SJSA1 (cell line): ENCODE measurements around the gene ANKRD33. TPM values are rescaled to one million over a fixed set of nuclear protein-coding genes. Genes with fewer than 3 reads are reported as not detected.

Experiments
- DNase-seq, 2 experiments: peaks; one replicate each; pipeline ENCODE4 v3.0.0-alpha.2; 2015 to 2020; ENCODE audit warnings: low spot score in 2 of 2, low read depth in 1 of 2
- H3K27ac ChIP-seq: fragments of 250-450 bp; sonication (Bioruptor Pico); 2 replicates; pipeline ENCODE4 v1.5.1; 2020; ENCODE audit warnings: mild to moderate bottlenecking, moderate library complexity
- H3K27me3 ChIP-seq: fragments of 250-450 bp; sonication (Bioruptor Pico); replicated peaks from 2 replicates; pipeline ENCODE4 v1.5.1; 2020; ENCODE audit warnings: mild to moderate bottlenecking, moderate library complexity
- H3K36me3 ChIP-seq: fragments of 250-450 bp; sonication (Bioruptor Pico); 2 replicates; pipeline ENCODE4 v1.5.1; 2020; ENCODE audit warnings: mild to moderate bottlenecking
- H3K4me1 ChIP-seq: fragments of 250-450 bp; sonication (Bioruptor Pico); replicated peaks from 2 replicates; pipeline ENCODE4 v1.6.1; 2021; ENCODE audit warnings: mild to moderate bottlenecking
- H3K4me3 ChIP-seq: fragments of 250-450 bp; sonication (Bioruptor Pico); 2 replicates; pipeline ENCODE4 v1.5.1; 2020; ENCODE audit warnings: mild to moderate bottlenecking
- H3K9me3 ChIP-seq: fragments of 250-450 bp; sonication (Bioruptor Pico); replicated peaks from 2 replicates; pipeline ENCODE4 v1.5.1; 2020; ENCODE audit warnings: mild to moderate bottlenecking
- total RNA-seq: library from RNA; depleted of rRNA; stranded (reverse); fragments of >200 nt; shearing (Covaris generic); gene quantifications from 2 replicates; pipeline ENCODE4 v1.2.3, GENCODE V29; 2014

The ANKRD33 gene
- total RNA-seq, 1 experiment from 2014 or later = not detected

DNA sequence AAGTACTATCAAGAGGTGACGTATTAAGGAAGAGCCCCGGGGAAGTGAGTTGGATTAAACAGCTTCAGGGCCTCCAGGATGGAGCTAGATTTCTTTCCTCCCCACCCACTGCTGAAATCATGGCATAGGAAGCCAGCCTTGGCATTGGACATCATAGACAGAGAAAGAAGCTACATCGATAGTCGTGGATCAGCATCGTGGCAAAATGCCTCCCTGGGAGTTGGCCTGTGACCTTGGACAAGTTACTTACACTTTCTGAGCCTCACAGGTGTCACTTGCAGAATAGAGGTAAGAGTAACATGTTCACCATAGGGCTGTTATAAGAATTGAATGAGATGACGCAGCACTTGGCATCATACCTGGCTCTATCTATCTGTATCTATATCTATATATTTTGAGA, 5.9 kb downstream of the ANKRD33 start:
- Histone ChIP-seq H3K4me3 (no peak overlapping the region), H3K27ac (no peak overlapping the region), H3K9me3 (no peaks in the 10 kb centered on the region), H3K36me3 (no peaks in the 10 kb centered on the region), H3K27me3 (no peaks in the 10 kb centered on the region), H3K4me1 (peaks cover 29% of the 10 kb centered on the region)
- no peak for DNase-seq

DNA sequence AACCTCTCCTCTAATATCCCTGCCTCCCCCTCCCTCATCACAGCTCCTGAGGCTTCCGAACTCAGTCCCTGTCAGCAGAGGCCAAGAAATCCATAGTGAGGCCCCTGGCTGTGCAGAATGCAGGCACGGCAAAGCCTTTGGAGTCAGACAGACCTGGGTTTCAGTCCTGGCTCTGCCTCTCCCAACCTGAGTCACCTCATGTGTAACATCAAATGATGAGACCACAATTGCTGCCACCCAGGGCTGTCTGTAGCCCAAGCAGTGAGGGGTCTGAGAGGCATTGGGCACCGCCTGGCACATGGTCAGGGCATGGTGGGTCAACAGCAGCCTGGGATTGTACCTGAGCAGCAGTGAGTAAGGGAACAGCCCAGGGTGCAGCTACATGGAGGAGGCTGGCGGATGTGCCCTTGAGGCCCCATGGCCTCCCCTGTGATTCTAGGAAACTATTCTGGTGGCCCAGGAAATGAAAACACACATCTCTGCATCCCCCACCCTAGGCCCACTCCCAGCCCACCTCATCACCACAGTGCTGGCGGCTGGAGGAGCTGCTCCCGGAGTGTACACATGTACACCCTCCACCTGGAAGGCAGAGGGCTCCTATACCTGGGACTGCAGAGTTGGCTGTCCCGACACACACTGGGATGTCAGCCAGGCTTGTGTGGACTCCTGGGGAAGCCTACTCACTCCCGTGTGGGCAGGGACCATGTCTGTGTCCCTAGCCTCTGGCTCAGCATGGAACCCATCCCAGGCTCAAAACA, 7.7 kb downstream of the ANKRD33 start:
- Histone ChIP-seq H3K36me3 (no peaks in the 10 kb centered on the region), H3K4me1 (peaks cover 34% of the 10 kb centered on the region), H3K27me3 (no peaks in the 10 kb centered on the region), H3K9me3 (no peaks in the 10 kb centered on the region), H3K27ac (no peak overlapping the region), H3K4me3 (no peak overlapping the region)
- no peak for DNase-seq

DNA sequence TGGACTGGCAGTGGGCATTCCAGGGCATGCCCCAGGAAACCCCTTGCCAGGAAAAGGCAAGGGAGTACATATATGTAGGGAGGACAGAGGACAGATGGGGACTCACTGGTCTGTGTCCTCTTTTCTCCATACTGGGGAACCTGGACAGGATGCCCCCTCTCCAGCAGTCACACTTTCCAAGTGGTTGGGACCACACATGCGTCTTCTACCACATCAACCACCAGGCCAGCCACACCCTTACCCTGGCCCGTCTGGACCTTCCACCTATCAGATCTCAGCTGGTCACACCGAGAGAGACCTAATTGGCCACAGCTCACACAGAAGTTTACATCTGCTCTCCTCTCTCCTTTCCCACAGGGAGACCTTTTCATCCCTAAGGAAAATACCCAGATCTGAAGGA, 8.3 kb downstream of the ANKRD33 start:
- H3K27ac ChIP-seq = no peak overlapping the region
- DNase-seq = no peak
- H3K4me1 ChIP-seq = peaks cover 34% of the 10 kb centered on the region
- H3K9me3 ChIP-seq = no peaks in the 10 kb centered on the region
- H3K4me3 ChIP-seq = no peak overlapping the region
- no peaks in the 10 kb centered on the region for H3K36me3 ChIP-seq
- no peaks in the 10 kb centered on the region for H3K27me3 ChIP-seq

DNA sequence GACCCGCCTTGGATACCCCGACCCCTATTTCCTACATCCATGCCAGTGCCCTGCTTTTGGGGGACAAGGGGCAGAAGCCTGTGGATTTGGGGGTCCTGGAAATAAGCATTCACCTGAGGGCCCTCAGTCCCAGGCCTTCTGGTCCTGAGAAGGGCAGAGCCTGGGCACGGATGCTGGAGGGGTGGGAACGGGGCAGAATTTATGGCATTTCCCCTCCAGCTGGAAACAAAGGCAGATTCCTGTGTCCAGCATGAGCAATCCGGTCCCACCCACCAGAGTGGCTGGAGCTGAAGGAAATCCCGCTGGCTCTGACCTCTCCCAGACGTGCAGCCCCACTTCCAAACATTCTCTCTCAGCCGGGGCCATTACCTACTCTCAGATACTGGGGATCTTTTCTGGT, 9.3 kb downstream of the ANKRD33 start:
- Histone ChIP-seq H3K27ac (no peak overlapping the region), H3K4me3 (no peak overlapping the region), H3K36me3 (no peaks in the 10 kb centered on the region), H3K27me3 (no peaks in the 10 kb centered on the region), H3K4me1 (peaks cover 34% of the 10 kb centered on the region), H3K9me3 (no peaks in the 10 kb centered on the region)
- DNase-seq = no peak

DNA sequence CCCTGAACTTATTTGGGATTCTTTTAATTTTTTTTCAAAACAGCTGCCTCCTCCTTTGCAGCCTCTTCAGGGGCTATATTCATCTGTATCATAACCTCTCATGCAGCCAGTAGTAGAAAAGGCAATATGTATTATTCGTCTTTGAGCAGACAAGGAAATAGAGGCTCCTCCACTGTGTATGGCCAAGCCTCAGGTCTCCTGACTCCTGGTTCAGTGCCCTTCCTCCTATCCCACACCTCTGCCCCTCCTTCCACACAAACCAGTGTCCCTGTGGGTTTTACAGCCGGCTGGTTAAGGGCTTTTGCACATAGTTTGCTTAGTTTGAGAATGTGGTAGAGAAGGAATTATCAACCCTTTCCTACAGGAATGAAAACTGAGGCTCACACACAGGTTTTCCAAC, 10.6 kb downstream of the ANKRD33 start:
- Histone ChIP-seq H3K9me3 (no peaks in the 10 kb centered on the region), H3K36me3 (no peaks in the 10 kb centered on the region), H3K4me1 (peaks cover 34% of the 10 kb centered on the region), H3K27me3 (no peaks in the 10 kb centered on the region), H3K4me3 (no peak overlapping the region), H3K27ac (no peak overlapping the region)
- DNase-seq = no peak

DNA sequence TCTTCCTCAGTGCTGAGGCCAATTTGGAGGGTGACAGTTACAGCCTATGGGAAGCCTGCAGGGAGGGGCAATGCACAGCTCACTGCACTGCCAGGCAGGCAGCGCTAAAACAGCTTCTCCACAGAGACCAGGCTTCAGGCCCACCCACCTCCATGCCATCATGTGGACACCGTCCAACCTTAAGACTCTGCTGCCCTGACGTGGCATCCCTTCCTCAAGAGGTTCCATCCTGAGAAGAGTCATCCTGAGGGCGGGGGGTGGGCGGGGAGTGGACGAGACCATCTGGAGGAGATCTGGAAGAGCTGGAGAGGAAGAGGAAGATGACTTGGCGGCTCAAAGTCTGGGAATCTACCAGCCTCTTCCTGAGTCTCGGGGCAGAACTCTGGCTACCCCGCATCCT, 11.0 kb downstream of the ANKRD33 start:
- H3K36me3 ChIP-seq = no peaks in the 10 kb centered on the region
- no peak overlapping the region for H3K4me3 ChIP-seq
- H3K9me3 ChIP-seq = no peaks in the 10 kb centered on the region
- DNase-seq = no peak
- peaks cover 34% of the 10 kb centered on the region for H3K4me1 ChIP-seq
- no peaks in the 10 kb centered on the region for H3K27me3 ChIP-seq
- H3K27ac ChIP-seq = no peak overlapping the region

DNA sequence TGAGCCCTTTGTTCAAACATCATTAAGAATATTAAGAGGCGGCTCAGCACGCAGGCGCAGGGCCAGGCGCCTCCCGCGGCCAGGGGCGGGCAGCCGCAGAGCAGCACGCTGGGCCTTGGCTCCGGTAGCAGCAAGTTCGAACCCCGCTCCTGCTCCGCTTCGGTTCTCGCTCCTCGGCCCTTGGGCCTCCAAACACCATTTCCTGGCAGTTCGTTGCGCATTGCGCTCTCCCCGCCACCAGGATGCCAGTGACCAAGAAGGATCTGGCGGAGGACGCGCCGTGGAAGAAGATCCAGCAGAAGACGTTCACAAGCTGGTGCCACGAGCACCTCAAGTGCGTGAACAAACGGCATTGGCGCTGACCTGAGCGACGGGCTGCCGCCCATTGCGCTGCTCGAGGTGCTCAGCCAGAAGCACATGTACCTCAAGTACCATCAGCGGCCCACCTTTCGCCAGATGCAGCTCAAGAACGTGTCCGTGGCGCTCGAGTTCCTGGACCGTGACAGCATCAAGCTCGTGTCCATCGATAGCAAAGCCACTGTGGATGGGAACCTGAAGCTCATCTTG, 12.5 kb downstream of the ANKRD33 start:
- H3K9me3 ChIP-seq = no peaks in the 10 kb centered on the region
- peaks cover 30% of the 10 kb centered on the region for H3K4me1 ChIP-seq
- H3K27ac ChIP-seq = no peak overlapping the region
- H3K4me3 ChIP-seq = no peak overlapping the region
- no peaks in the 10 kb centered on the region for H3K36me3 ChIP-seq
- H3K27me3 ChIP-seq = no peaks in the 10 kb centered on the region
- DNase-seq = no peak

DNA sequence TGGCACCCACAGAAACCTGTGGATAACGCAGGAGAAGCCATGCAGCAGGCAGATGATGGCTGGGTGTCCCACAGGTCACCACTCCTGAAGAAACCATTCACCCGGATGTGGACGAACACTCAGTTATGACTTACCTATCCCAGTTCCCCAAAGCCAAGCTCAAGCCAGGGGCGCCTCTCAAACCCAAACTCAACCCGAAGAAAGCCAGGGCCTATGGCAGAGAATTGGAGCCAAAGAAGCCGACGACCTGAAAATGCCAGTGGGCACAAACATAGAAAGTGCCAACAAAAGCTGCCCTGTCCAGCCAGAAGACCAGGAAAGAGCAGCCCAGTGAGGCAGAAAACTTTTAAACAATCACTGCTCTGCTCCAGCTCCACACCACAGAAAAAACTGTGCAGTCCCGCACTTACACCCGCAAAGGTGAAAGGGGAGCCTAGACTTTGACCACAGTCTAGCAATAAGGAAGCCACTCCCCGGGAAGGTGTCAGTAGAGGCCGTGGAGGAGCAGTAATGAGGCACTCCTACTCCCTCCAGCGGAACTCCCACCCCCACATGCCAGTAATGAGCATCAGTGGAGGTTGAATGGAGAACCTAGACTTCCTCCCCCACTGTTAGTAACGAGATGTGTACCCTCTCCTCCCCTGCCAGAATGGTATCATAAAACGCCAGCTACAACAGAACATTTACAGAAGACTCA, 13.4 kb downstream of the ANKRD33 start:
- Histone ChIP-seq H3K36me3 (no peaks in the 10 kb centered on the region), H3K4me3 (no peak overlapping the region), H3K9me3 (no peaks in the 10 kb centered on the region), H3K4me1 (peaks cover 24% of the 10 kb centered on the region), H3K27me3 (no peaks in the 10 kb centered on the region), H3K27ac (no peak overlapping the region)
- DNase-seq = no peak

DNA sequence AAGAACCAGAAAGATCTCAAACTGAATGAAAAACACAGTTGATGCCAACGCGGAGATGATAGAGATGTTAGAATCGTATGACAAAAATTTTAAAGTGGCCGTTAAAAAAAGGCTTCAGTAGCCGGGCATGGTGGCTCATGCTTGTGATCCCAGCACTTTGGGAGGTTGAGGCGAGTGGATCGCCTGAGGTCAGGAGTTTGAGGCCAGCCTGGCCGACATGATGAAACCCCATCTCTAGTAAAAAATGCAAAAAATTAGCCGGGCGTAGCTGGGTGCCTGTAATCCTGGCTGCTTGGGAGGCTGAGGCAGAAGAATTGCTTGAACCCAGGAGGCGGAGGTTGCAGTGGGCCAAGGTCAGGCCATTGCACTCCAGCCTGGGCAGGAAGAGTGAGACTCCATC, 14.0 kb downstream of the ANKRD33 start:
- Histone ChIP-seq H3K4me3 (no peak overlapping the region), H3K36me3 (no peaks in the 10 kb centered on the region), H3K27me3 (no peaks in the 10 kb centered on the region), H3K9me3 (no peaks in the 10 kb centered on the region), H3K27ac (no peak overlapping the region), H3K4me1 (peaks cover 18% of the 10 kb centered on the region)
- no peak for DNase-seq

DNA sequence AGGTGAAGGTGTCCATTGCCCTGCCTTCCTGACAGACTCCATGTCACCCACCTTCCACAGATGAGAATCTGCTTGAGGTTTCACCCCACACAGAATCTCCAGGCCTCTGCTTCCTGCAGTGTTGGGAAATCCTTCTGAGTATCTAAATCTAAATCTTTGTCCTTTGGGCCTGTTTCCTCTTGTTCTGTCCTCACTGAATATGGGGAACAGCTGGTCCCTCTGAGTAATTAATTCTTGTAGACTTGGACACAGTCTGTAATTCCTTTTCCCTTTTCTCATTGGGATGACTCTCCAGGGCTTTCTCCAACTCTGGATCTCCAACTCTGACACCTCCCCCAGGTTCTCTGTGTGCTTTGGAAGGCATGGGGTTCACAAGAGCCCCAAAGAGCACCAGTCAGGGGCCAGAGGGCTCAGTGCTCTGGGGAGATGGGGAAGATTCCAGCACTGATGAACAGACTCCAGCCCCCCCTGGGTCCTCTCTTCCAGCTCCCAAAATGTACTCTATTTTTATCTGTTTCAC, 17.1 kb downstream of the ANKRD33 start:
- Histone ChIP-seq H3K4me3 (no peak overlapping the region), H3K27me3 (no peaks in the 10 kb centered on the region), H3K27ac (no peak overlapping the region), H3K9me3 (no peaks in the 10 kb centered on the region), H3K36me3 (no peaks in the 10 kb centered on the region), H3K4me1 (peaks cover 13% of the 10 kb centered on the region)
- no peak for DNase-seq

DNA sequence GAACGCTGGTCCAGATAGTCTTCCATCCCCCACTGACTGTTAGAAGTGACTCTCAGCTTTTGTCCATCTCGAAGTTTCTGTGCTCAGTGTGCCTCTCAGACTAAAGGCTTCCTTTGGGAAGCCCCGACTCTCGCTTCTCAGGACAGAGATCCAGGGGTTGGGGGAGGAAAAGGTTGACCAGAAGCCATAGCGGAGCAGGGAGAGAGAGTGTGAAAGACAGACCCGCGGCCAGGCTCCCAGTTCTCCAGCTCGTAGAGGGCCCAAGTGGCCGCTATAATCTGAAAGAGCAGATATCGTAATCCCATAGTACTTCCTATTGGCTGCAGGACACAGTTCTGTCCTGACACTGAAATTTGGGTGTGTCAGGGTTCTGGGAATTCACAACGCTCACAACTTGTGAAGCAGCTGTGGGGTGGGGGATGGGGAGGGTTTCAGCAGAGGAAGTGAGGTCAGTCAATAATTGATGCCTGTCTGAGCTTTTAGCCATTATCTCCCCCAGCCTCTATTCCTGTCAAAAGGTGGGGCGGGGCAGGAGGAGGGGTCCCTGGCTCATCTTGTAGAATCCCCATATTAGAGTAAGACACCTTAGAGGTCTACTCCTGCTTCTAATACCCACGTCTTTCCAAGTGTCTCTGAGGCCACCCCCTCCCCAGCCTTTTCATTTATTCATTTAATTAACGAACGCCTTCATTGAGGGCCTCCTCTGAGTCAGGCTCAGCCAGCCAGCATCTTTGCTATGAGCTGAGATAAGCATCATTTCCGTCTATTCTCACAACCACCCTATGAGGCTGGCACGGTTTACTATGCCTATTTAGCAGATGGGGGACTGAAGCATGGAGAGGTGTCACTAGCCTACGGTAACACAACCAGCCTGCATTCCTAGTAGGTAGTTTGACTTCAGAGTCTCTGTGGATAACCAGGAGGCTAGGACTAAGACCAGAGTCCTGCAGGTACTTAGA, 17.8 kb downstream of the ANKRD33 start:
- DNase-seq = no peak
- no peaks in the 10 kb centered on the region for H3K9me3 ChIP-seq
- H3K36me3 ChIP-seq = no peaks in the 10 kb centered on the region
- H3K4me3 ChIP-seq = no peak overlapping the region
- H3K4me1 ChIP-seq = peaks cover 21% of the 10 kb centered on the region
- no peaks in the 10 kb centered on the region for H3K27me3 ChIP-seq
- H3K27ac ChIP-seq = no peak overlapping the region

DNA sequence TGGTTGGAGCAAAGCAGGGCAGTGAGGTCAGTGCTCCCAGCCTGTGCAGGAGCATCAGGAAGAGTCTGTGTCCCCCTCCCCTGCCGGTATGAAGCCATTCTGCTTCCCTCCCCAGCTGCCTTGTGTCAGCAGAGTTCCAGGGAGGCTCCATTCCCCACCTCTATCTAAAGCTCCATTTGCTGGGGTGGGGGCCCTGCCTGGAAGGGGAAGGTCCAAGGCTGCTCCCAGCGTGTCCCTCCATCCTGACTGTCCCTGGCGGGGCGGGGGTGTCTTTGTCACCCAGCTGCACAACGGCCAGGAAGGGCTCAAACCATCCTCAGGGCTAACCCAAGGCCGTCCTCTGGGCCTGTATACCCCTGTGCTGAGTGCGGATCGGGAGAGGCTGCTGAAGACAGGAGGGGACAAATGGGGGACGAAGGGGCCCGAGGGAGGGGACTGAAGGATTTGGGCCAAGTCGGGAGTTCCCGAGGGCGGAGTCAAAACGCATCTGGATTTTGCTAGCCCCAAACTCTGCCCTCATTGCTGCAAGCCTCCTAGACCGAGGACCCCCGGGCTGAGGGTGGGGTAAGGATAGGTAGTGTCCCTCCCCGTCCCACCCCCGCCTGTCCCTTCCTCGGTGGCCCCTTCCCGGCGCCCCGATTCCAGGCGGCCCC, 18.7 kb downstream of the ANKRD33 start:
- H3K4me3 ChIP-seq = peak overlapping the region; percentile 50
- no peak for DNase-seq
- no peaks in the 10 kb centered on the region for H3K36me3 ChIP-seq
- H3K27ac ChIP-seq = no peak overlapping the region
- peaks cover 29% of the 10 kb centered on the region for H3K4me1 ChIP-seq
- H3K27me3 ChIP-seq = no peaks in the 10 kb centered on the region
- no peaks in the 10 kb centered on the region for H3K9me3 ChIP-seq
